Gastrocnemius medialis (tissue), 4 donors: ENCODE data around the gene MZB1. TPM values are rescaled to one million over a fixed set of nuclear protein-coding genes. Genes with fewer than 3 reads are reported as not detected.

Experiments used
- ATAC-seq, 2 donors: fragments of 150-250 bp; one replicate each; pipeline ENCODE4 v1.9.1; 2016
- DNase-seq, 2 donors: peaks; one replicate each; pipeline ENCODE4 v3.0.0-alpha.2; 2019
- H3K27ac ChIP-seq, 4 donors: fragments of 200-600 bp; sonication (generic); 1 replicate in 1 of 4; 2 replicates in 3 of 4; pipeline ENCODE4 v1.5.1; 2016 to 2018; ENCODE audit warnings: mild to moderate bottlenecking in 2 of 4, moderate library complexity in 1 of 4
- H3K27me3 ChIP-seq, 3 donors: fragments of 200-600 bp; sonication (generic) in 2 of 3; 1 replicate in 1 of 3; 2 replicates in 2 of 3; pipeline versions ENCODE4 v1.5.1 to v1.6.0; 2016 to 2019; ENCODE audit warnings: mild to moderate bottlenecking in 1 of 3, moderate library complexity in 1 of 3
- H3K36me3 ChIP-seq, 2 donors: fragments of 200-600 bp; sonication (generic) in 1 of 2; one replicate each; pipeline ENCODE4 v1.5.1; 2017 to 2018
- H3K4me1 ChIP-seq, 2 donors: fragments of 200-600 bp; sonication (generic) in 1 of 2; one replicate each; pipeline ENCODE4 v1.5.1; 2016 to 2017; ENCODE audit warnings: mild to moderate bottlenecking in 2 of 2
- H3K4me3 ChIP-seq, 4 donors: fragments of 200-600 bp; sonication (generic) in 3 of 4; 1 replicate in 1 of 4; 2 replicates in 3 of 4; pipeline ENCODE4 v1.5.1; 2016 to 2019; ENCODE audit warnings: mild to moderate bottlenecking in 2 of 4
- H3K9me3 ChIP-seq, 3 donors: fragments of 200-600 bp; sonication (generic) in 2 of 3; 1 replicate in 1 of 3; 2 replicates in 2 of 3; pipeline ENCODE4 v1.5.1; 2016 to 2019
- POLR2A ChIP-seq, 2 donors: fragments of 450-650 bp; IDR thresholded peaks; one replicate each; pipeline ENCODE4 v1.6.1; 2017; ENCODE audit warnings: antibody characterized with exemption in 2 of 2, mild to moderate bottlenecking in 2 of 2, moderate library complexity in 2 of 2
- in situ Hi-C, 4 donors: fragments of 200-750 bp; cut with MboI; loops; one replicate each; pipeline versions ENCODE4 v1.15.0 to v1.8.0; 2017; ENCODE audit warnings: low sequenced_read_pairs in 4 of 4
- intact Hi-C: fragments of 100-400 bp; cut with DNase I; formaldehyde crosslinking; loops from one replicate; pipeline ENCODE4 v1.15.1; 2023; ENCODE audit warnings: low total_unique reads
- total RNA-seq, 4 donors: library from RNA; depleted of rRNA; stranded (reverse); fragments of >200 nt; gene quantifications; one replicate each; pipeline versions ENCODE4 v1.1.0 to v1.2.3, GENCODE V29; 2016
- TF ChIP-seq, protein P1 (sequence below), 5 experiments: fragments of 450-650 bp in 3 of 5; fragments of 200-600 bp in 2 of 5; sonication (generic) in 2 of 5; IDR thresholded peaks in 4 of 5; conservative IDR thresholded peaks in 1 of 5; 1 replicate in 4 of 5; 2 replicates in 1 of 5; pipeline ENCODE4 v1.5.1; 2016 to 2019; ENCODE audit warnings: antibody characterized with exemption in 5 of 5, mild to moderate bottlenecking in 3 of 5, moderate library complexity in 3 of 5

Gene MZB1
- total RNA-seq, 4 donors from 2014 or later: 0.46 TPM; not detected in 3

GRCh38 chr5:139403418-139403786 lies 13.7 kb upstream of the MZB1 start:
- Histone ChIP-seq H3K27ac (peak overlapping the region; percentile 86 to 97 (median 92)), H3K36me3 (no peaks in the 10 kb centered on the region), H3K9me3 (no peaks in the 10 kb centered on the region), H3K4me3 (peak overlapping the region; percentile 60 to 75 (median 64)), H3K27me3 (no peaks in the 10 kb centered on the region), H3K4me1 (peaks cover 18 to 19% of the 10 kb centered on the region in 2 donors)
- no peak for TF ChIP-seq POLR2A (IDR thresholded peaks at IDR 0.05)
- TF ChIP-seq, protein P1, sequence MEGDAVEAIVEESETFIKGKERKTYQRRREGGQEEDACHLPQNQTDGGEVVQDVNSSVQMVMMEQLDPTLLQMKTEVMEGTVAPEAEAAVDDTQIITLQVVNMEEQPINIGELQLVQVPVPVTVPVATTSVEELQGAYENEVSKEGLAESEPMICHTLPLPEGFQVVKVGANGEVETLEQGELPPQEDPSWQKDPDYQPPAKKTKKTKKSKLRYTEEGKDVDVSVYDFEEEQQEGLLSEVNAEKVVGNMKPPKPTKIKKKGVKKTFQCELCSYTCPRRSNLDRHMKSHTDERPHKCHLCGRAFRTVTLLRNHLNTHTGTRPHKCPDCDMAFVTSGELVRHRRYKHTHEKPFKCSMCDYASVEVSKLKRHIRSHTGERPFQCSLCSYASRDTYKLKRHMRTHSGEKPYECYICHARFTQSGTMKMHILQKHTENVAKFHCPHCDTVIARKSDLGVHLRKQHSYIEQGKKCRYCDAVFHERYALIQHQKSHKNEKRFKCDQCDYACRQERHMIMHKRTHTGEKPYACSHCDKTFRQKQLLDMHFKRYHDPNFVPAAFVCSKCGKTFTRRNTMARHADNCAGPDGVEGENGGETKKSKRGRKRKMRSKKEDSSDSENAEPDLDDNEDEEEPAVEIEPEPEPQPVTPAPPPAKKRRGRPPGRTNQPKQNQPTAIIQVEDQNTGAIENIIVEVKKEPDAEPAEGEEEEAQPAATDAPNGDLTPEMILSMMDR (IDR thresholded peaks at IDR 0.05 in 4 of 5, conservative IDR thresholded peaks at IDR 0.05 in 1 of 5): no peak
- DNase-seq (no peak), ATAC-seq (peak; percentile 22 to 29)
- intact Hi-C loops: no loop called here
- in situ Hi-C loops: no loop called here

DNA sequence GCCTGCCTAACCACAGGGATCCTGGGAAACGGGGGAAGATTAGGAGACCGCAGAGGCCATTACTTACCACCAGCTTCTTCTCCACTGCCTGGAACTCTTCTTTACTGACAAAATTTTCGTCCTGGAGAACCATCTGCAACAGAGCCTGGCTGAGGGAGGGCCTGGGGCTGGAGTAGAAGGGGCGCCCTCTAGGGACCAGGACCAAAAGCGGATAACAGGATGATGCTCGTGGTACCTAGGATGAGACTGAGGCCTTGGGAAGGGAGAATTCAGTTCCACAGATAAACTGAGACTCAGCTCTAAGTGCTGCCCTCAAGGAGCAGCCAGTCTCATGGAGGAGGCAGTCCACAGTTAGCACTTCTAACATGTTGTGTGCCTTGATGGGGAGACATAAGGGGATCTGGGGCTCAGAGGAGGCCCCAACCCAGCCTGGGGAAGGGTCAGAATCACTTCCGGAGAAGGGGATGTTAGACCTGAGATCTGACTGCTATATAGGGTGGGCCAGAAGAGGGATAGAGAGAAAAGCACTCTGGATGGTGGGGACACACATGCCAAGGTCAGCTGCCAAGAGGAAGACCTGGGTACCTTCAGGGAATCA lies 12.9 kb upstream of the MZB1 start:
- TF ChIP-seq, protein P1 (IDR thresholded peaks at IDR 0.05 in 4 of 5, conservative IDR thresholded peaks at IDR 0.05 in 1 of 5): peak in 2 of 5 experiments; percentile 15 to 30
- no peak for TF ChIP-seq POLR2A (IDR thresholded peaks at IDR 0.05)
- peak in 1 of 2 donors; percentile 37 for DNase-seq
- no peaks in the 10 kb centered on the region for H3K9me3 ChIP-seq
- H3K27me3 ChIP-seq: no peaks in the 10 kb centered on the region
- in situ Hi-C loops: no loop called here
- no peak for ATAC-seq
- peak overlapping the region in 1 of 4 donors; percentile 75 for H3K4me3 ChIP-seq
- no peaks in the 10 kb centered on the region for H3K36me3 ChIP-seq
- peak overlapping the region; percentile 86 to 97 (median 92) for H3K27ac ChIP-seq
- H3K4me1 ChIP-seq: peaks cover 18 to 24% of the 10 kb centered on the region in 2 donors
- intact Hi-C loops: no loop called here

DNA sequence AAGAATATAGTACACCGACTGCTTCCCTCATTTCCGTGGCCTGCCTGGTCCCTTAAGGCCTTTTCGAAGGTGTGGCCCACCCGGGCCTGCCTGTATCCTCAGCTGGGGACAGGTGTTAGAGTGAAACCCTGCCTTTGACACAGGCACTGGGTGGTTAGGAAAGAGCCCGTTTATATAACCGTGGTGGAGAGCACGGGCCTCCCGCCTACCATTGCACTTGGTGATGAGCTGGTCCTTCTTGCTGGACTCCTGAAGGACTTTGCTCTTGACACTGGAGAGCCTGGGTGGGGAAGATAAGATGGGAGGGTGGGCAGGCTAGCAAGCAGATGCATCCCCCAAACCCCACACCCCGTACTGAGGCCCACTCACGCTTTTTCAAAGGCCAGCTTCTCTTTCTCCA lies 11.8 kb upstream of the MZB1 start:
- ATAC-seq (no peak), DNase-seq (peak in 1 of 2 donors; percentile 13)
- no peak overlapping the region for H3K4me3 ChIP-seq
- in situ Hi-C loops: no loop called here
- TF ChIP-seq, protein P1 (IDR thresholded peaks at IDR 0.05 in 4 of 5, conservative IDR thresholded peaks at IDR 0.05 in 1 of 5): no peak
- no peak for TF ChIP-seq POLR2A (IDR thresholded peaks at IDR 0.05)
- no peaks in the 10 kb centered on the region for H3K9me3 ChIP-seq
- intact Hi-C loops: no loop called here
- peak overlapping the region in 2 of 4 donors; percentile 13 to 94 for H3K27ac ChIP-seq
- H3K27me3 ChIP-seq: no peaks in the 10 kb centered on the region
- H3K4me1 ChIP-seq: peaks cover 24 to 29% of the 10 kb centered on the region in 2 donors
- H3K36me3 ChIP-seq: no peaks in the 10 kb centered on the region

GRCh38 chr5:139399501-139400121 lies 9.9 kb upstream of the MZB1 start:
- intact Hi-C loops: no loop called here
- Histone ChIP-seq H3K4me3 (no peak overlapping the region), H3K4me1 (peaks cover 38 to 43% of the 10 kb centered on the region in 2 donors), H3K27me3 (no peaks in the 10 kb centered on the region), H3K36me3 (no peaks in the 10 kb centered on the region), H3K27ac (peak overlapping the region in 3 of 4 donors; percentile 24 to 41 (median 29)), H3K9me3 (no peaks in the 10 kb centered on the region)
- in situ Hi-C loops: no loop called here
- TF ChIP-seq POLR2A (IDR thresholded peaks at IDR 0.05): no peak
- TF ChIP-seq, protein P1 (IDR thresholded peaks at IDR 0.05 in 4 of 5, conservative IDR thresholded peaks at IDR 0.05 in 1 of 5): no peak
- DNase-seq (no peak), ATAC-seq (no peak)
